ENCODE data around the gene CHRM2. TPM values are rescaled to one million over a fixed set of nuclear protein-coding genes. Genes with fewer than 3 reads are reported as not detected.

The CHRM2 gene
- polyA plus RNA-seq, 2 of the 4 experiments (the other 2 are of a cell fraction), result not detected

- TF ChIP-seq JUNB (IDR thresholded peaks at IDR 0.05), result no peak
- no peak for TF ChIP-seq POLR2A (IDR thresholded peaks at IDR 0.05; ENCODE audit: low read length)
- TF ChIP-seq MYC (IDR thresholded peaks at IDR 0.05; ENCODE audit: borderline replicate concordance, low read length), result no peak
- TF ChIP-seq ZSCAN20 (CRISPR knock-in tag; IDR thresholded peaks at IDR 0.05), result no peak
- TF ChIP-seq PBX3 (IDR thresholded peaks at IDR 0.05), result no peak
- TF ChIP-seq NFE2L2 (conservative IDR thresholded peaks at IDR 0.05; ENCODE audit: low read length), result no peak
- no peak for TF ChIP-seq ELK1 (IDR thresholded peaks at IDR 0.05; ENCODE audit: low read depth, low read length)
- TF ChIP-seq HMGXB4 (CRISPR knock-in tag; IDR thresholded peaks at IDR 0.05; ENCODE audit: borderline replicate concordance), result no peak
- Histone ChIP-seq H3K27ac (no peak overlapping the region), H3K4me1 (no peaks in the 10 kb centered on the region), H3K4me2 (no peak overlapping the region), H3K9me3 (no peaks in the 10 kb centered on the region; the same call in 2 of the 3 replicates), H3K4me3 (no peak overlapping the region)
- CTCF ChIA-PET, result interaction anchor here (0.6 kb wide), 1 partner anchor 280 kb away, joined by 3 read pairs; no protein-coding TSS in a partner anchor
- 39% methylated on average over 3 of the region's 3 CpGs for WGBS (ENCODE audit: missing lambda C conversion rate)
- ATAC-seq (no peak), DNase-seq (ENCODE audit: low read depth in 1 of 2, low spot score in 1 of 2) (no peak), FAIRE-seq (no peak)
- POLR2A ChIA-PET, result no interaction called here
Measured at GRCh38 chr7:137007001-137007694, 138.7 kb downstream of the CHRM2 start.

GRCh38 chr7:137009404-137009803, 141.0 kb downstream of the CHRM2 start:
- POLR2A ChIA-PET, result no interaction called here
- CTCF ChIA-PET, result no interaction called here

GRCh38 chr7:137015015-137015414, 146.6 kb downstream of the CHRM2 start:
- DNase-seq (ENCODE audit: low read depth in 1 of 2, low spot score in 1 of 2) (no peak), FAIRE-seq (no peak), ATAC-seq (no peak)
- POLR2A ChIA-PET, result no interaction called here
- WGBS (ENCODE audit: missing lambda C conversion rate), result 39% methylated on average over 3 of the region's 3 CpGs
- Histone ChIP-seq H3K4me1 (no peaks in the 10 kb centered on the region), H3K27ac (no peak overlapping the region), H3K4me3 (no peak overlapping the region), H3K4me2 (no peak overlapping the region), H3K9me3 (no peaks in the 10 kb centered on the region)
- TF ChIP-seq RNF2 (IDR thresholded peaks at IDR 0.05; ENCODE audit: borderline replicate concordance, low read depth), result no peak
- CTCF ChIA-PET, result no interaction called here

More at GRCh38 chr7:137009404-137009803, 141.0 kb downstream of the CHRM2 start:
- DNase-seq (ENCODE audit: low read depth in 1 of 2, low spot score in 1 of 2) (no peak), ATAC-seq (no peak), FAIRE-seq (no peak)
- TF ChIP-seq HES2 (IDR thresholded peaks at IDR 0.05) (no peak), RCOR1 (IDR thresholded peaks at IDR 0.05; ENCODE audit: low read depth, low read length) (no peak), E2F6 (IDR thresholded peaks at IDR 0.05; ENCODE audit: borderline replicate concordance, low read depth) (no peak), BHLHE40 (IDR thresholded peaks at IDR 0.05; ENCODE audit: low read depth, low read length) (no peak), RARB (CRISPR knock-in tag; IDR thresholded peaks at IDR 0.05) (no peak), ZC3H11A (IDR thresholded peaks at IDR 0.05) (no peak), EHMT2 (IDR thresholded peaks at IDR 0.05; ENCODE audit: low read depth) (no peak), RFX5 (IDR thresholded peaks at IDR 0.05) (no peak), HEYL (CRISPR knock-in tag; IDR thresholded peaks at IDR 0.05) (no peak), CHD4 (IDR thresholded peaks at IDR 0.05; ENCODE audit: borderline replicate concordance) (no peak), FOSB (CRISPR knock-in tag; IDR thresholded peaks at IDR 0.05) (no peak), MAZ (IDR thresholded peaks at IDR 0.05; ENCODE audit: borderline replicate concordance, low read depth, low read length) (no peak), CEBPB (IDR thresholded peaks at IDR 0.05) (no peak)
- no peak overlapping the region for H3K4me2 ChIP-seq
- no peak overlapping the region for H3K27ac ChIP-seq
- H3K9me3 ChIP-seq, result no peaks in the 10 kb centered on the region; the same call in 2 of the 3 replicates
- no peaks in the 10 kb centered on the region for H3K4me1 ChIP-seq
- no peak overlapping the region for H3K4me3 ChIP-seq

Data from A549 (cell line).